Memory B cell (primary cell): ENCODE data around the gene ADISSP.

Experiments
- ATAC-seq: fragments of 150-1000 bp; cut with Tn5 transposase; 2 replicates; pipeline ENCODE4 v1.10.0; 2021; ENCODE audit warnings: low read depth, mild to moderate bottlenecking, moderate library complexity
- DNase-seq, 2 donors: peaks; one replicate each; pipeline ENCODE4 v3.0.0; 2022; ENCODE audit warnings: low spot score in 2 of 2
- H3K27ac Mint-ChIP-seq: one replicate; pipeline ENCODE4 v1.8.0; 2022; ENCODE audit warnings: mild to moderate bottlenecking, moderate library complexity, mixed read lengths
- H3K27me3 Mint-ChIP-seq: one replicate; pipeline ENCODE4 v1.8.0; 2022; ENCODE audit warnings: mixed read lengths
- H3K36me3 Mint-ChIP-seq: one replicate; pipeline ENCODE4 v1.8.0; 2022; ENCODE audit warnings: mild to moderate bottlenecking, mixed read lengths
- H3K4me1 Mint-ChIP-seq: one replicate; pipeline ENCODE4 v1.8.0; 2022; ENCODE audit warnings: mixed read lengths
- H3K4me3 Mint-ChIP-seq: one replicate; pipeline ENCODE4 v1.8.0; 2022; ENCODE audit warnings: mild to moderate bottlenecking, moderate library complexity, mixed read lengths
- H3K9me3 Mint-ChIP-seq: one replicate; pipeline ENCODE4 v1.8.0; 2022; ENCODE audit warnings: mixed read lengths

ADISSP gene

DNA sequence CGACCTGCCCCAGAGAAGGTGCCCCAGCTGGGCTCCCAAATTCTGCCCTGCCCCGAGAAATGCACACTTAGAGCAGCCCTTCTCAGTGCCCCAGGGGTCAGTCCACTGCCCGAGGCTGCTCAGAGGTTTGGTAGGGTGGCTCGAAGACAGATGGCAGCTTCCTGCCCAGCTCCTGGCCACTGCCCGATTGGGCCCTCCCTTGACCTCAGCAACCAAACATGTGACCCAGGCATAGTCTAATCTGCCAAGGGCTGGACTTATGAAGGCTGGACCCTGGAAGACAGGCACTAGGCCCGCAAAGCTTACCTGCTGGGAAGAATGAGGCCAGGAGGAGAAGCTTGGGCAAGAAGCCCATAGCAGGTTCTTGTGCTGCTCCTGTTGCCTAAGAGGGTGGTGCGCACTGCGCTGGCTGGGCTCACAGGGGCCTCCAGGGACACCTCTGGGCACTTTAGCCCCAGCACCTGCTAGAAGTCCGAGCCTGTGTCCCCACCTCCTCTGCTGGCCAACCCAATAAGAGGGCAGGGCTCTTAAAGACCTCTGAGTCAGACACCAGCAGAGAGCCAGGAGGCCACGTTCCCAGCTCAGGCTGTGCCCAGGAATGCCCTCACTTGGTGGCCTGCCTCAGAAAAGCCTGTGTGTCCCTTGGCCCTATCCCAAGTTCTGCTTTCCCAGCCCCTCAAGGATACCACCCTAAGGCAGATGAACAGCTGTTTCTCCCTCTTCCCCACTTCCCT lies 60.6 kb downstream of the ADISSP start:
- no peak overlapping the region for H3K4me3 Mint-ChIP-seq
- ATAC-seq (no peak), DNase-seq (no peak)
- no peaks in the 10 kb centered on the region for H3K36me3 Mint-ChIP-seq
- no peaks in the 10 kb centered on the region for H3K9me3 Mint-ChIP-seq
- no peak overlapping the region for H3K27ac Mint-ChIP-seq
- H3K4me1 Mint-ChIP-seq: peaks cover 4% of the 10 kb centered on the region
- H3K27me3 Mint-ChIP-seq: peaks cover 12% of the 10 kb centered on the region

GRCh38 chr20:3705970-3706739 lies 61.4 kb downstream of the ADISSP start:
- H3K27ac Mint-ChIP-seq: no peak overlapping the region
- H3K27me3 Mint-ChIP-seq: peaks cover 6% of the 10 kb centered on the region
- H3K4me3 Mint-ChIP-seq: no peak overlapping the region
- no peak for DNase-seq
- peaks cover 4% of the 10 kb centered on the region for H3K4me1 Mint-ChIP-seq
- H3K9me3 Mint-ChIP-seq: no peaks in the 10 kb centered on the region
- no peak for ATAC-seq
- no peaks in the 10 kb centered on the region for H3K36me3 Mint-ChIP-seq

GRCh38 chr20:3705491-3705969 lies 62.0 kb downstream of the ADISSP start:
- no peak for DNase-seq
- H3K4me3 Mint-ChIP-seq: no peak overlapping the region
- ATAC-seq: no peak
- peaks cover 4% of the 10 kb centered on the region for H3K4me1 Mint-ChIP-seq
- no peaks in the 10 kb centered on the region for H3K9me3 Mint-ChIP-seq
- H3K27ac Mint-ChIP-seq: no peak overlapping the region
- H3K36me3 Mint-ChIP-seq: no peaks in the 10 kb centered on the region
- peaks cover 6% of the 10 kb centered on the region for H3K27me3 Mint-ChIP-seq

DNA sequence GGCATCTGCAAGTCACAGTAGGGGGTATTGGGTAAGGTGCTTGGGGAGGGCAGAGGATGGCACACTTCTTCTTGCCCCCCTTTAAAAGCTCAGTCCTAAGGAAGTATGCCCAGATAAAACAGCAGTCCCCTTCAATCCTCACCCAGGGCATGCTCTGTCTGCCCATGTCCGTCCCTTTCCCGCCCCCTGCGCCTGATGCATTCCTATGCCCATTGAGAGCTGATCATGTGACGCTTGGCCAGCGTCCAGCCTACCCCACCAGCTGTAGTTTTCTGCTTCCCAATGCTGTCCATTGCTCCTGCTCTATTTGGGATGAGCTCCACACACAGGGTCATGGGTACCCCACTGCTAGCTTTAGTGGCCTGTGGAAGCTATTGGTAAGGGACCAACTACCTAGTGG lies 63.5 kb downstream of the ADISSP start:
- no peak overlapping the region for H3K27ac Mint-ChIP-seq
- ATAC-seq: no peak
- H3K27me3 Mint-ChIP-seq: peaks cover 6% of the 10 kb centered on the region
- no peaks in the 10 kb centered on the region for H3K9me3 Mint-ChIP-seq
- DNase-seq: no peak
- H3K4me1 Mint-ChIP-seq: no peaks in the 10 kb centered on the region
- H3K36me3 Mint-ChIP-seq: no peaks in the 10 kb centered on the region
- H3K4me3 Mint-ChIP-seq: no peak overlapping the region
